OCI-LY3 (cell line): ENCODE measurements around the gene VIPR2.
"Not testable (repeated sequence)": the region's sequence is repeated elsewhere in the genome, so short reads cannot be mapped to it uniquely, and the experiment has no call there.

Experiments
- CTCF ChIP-seq: fragments of 200-600, 300-600 bp; sonication (generic); IDR thresholded peaks from 2 replicates; pipeline ENCODE4 v1.5.1; 2014; ENCODE audit warnings: antibody characterized with exemption, low read length, low read depth
- EZH2phosphoT487 ChIP-seq: fragments of 200-600 bp; shearing (Covaris generic); IDR thresholded peaks from 2 replicates; pipeline ENCODE4 v1.6.1; 2018; ENCODE audit warnings: antibody characterized with exemption, mixed run types, low read depth

GRCh38 chr7:159132670-159133443, 11.8 kb downstream of the VIPR2 start:
- TF ChIP-seq CTCF, EZH2phosphoT487: not testable (repeated sequence)
